Measurements from ENCODE around the gene SLC12A2.

Gene SLC12A2

GRCh38 chr5:128234928-128235641 lies 151.5 kb downstream of the SLC12A2 start:
- DNase-seq = no peak

GRCh38 chr5:128236334-128236733 lies 152.8 kb downstream of the SLC12A2 start:
- no peak for DNase-seq

GRCh38 chr5:128237000-128237399 lies 153.4 kb downstream of the SLC12A2 start:
- no peak for DNase-seq

- DNase-seq = no peak
These were observed 154.0 kb downstream of the SLC12A2 start for GRCh38 chr5:128237546-128237945.
